Measurements from ENCODE around the gene GBX1.

The GBX1 gene

GRCh38 chr7:151100921-151101320, 66.6 kb downstream of the GBX1 start:
- DNase-seq (ENCODE audit: extremely low spot score) = no peak
- POLR2A ChIA-PET = no interaction called here
- CTCF ChIA-PET = interaction anchor here (1.3 to 1.5 kb wide), 2 partner anchors 10 to 13 kb away, joined by 3 to 4 read pairs; no protein-coding TSS in a partner anchor
- TF ChIP-seq CTBP1 (IDR thresholded peaks at IDR 0.05; ENCODE audit: borderline replicate concordance) = no peak
- no peak for TF ChIP-seq NFRKB (IDR thresholded peaks at IDR 0.05)
- TF ChIP-seq FOXM1 (IDR thresholded peaks at IDR 0.05; ENCODE audit: borderline replicate concordance) = no peak
- TF ChIP-seq, protein P1, sequence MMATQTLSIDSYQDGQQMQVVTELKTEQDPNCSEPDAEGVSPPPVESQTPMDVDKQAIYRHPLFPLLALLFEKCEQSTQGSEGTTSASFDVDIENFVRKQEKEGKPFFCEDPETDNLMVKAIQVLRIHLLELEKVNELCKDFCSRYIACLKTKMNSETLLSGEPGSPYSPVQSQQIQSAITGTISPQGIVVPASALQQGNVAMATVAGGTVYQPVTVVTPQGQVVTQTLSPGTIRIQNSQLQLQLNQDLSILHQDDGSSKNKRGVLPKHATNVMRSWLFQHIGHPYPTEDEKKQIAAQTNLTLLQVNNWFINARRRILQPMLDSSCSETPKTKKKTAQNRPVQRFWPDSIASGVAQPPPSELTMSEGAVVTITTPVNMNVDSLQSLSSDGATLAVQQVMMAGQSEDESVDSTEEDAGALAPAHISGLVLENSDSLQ (IDR thresholded peaks at IDR 0.05) = no peak
- TF ChIP-seq TARDBP (IDR thresholded peaks at IDR 0.05) = no peak
- no peak for TF ChIP-seq BHLHE40 (IDR thresholded peaks at IDR 0.05; ENCODE audit: borderline replicate concordance)
- TF ChIP-seq HDGF (IDR thresholded peaks at IDR 0.05; ENCODE audit: borderline replicate concordance) = no peak
- no peak for TF ChIP-seq ZNF384 (IDR thresholded peaks at IDR 0.05)
- TF ChIP-seq SUZ12 (IDR thresholded peaks at IDR 0.05) = no peak
- no peak for TF ChIP-seq FOXA1 (IDR thresholded peaks at IDR 0.05)
- no peak for TF ChIP-seq L3MBTL2 (conservative IDR thresholded peaks at IDR 0.05)
- TF ChIP-seq ELF4 (IDR thresholded peaks at IDR 0.05) = no peak
- TF ChIP-seq LEF1 (IDR thresholded peaks at IDR 0.05; ENCODE audit: borderline replicate concordance) = no peak
- TF ChIP-seq SP1 (IDR thresholded peaks at IDR 0.05) = no peak
- TF ChIP-seq FOXK2 (IDR thresholded peaks at IDR 0.05) = no peak
- TF ChIP-seq ARNT (IDR thresholded peaks at IDR 0.05) = no peak

DNA sequence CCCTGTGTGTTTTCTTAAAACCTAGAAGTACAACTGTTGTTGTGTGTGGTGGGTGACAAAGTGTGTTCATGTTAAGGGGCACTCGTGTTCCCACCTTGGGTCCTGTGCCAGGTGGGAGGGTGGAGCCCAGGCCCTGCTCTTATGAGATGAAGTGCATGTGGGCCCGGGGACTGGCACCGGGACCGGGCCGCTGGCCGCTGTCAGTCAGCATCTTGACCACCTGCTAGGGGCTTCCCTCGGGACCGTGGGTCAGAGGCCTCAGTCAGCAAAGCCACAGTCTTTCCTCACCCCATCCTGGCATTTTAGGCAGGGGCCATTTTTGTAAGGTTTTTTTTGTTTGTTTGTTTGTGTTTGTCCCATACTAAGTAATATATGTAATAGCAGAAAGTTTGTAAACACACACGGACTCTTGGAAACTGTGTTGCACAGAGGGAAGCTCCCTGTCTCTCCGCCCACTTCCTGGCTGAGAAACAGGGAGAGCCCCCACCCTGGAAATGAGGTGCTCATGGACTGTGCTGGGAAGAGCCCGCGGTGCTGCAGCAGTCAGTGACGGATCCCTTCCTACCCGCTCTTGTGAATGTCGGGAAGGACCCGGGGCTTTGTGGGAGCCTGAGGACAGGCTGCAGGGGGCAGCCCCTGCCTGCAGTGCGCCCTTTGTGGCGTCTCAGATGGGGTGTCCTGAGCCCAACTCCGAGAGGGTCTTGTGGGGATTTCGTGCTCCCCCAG, 67.8 kb downstream of the GBX1 start:
- CTCF ChIA-PET = no interaction called here
- POLR2A ChIA-PET = no interaction called here
- no peak for DNase-seq (ENCODE audit: extremely low spot score)
- no peak for TF ChIP-seq SUZ12 (IDR thresholded peaks at IDR 0.05)
- TF ChIP-seq FOXK2 (IDR thresholded peaks at IDR 0.05) = no peak
- no peak for TF ChIP-seq NFRKB (IDR thresholded peaks at IDR 0.05)
- TF ChIP-seq ARNT (IDR thresholded peaks at IDR 0.05) = no peak
- TF ChIP-seq, protein P1 (IDR thresholded peaks at IDR 0.05) = no peak
- TF ChIP-seq HDGF (IDR thresholded peaks at IDR 0.05; ENCODE audit: borderline replicate concordance) = no peak
- no peak for TF ChIP-seq FOXA1 (IDR thresholded peaks at IDR 0.05)
- TF ChIP-seq CTBP1 (IDR thresholded peaks at IDR 0.05; ENCODE audit: borderline replicate concordance) = no peak
- no peak for TF ChIP-seq FOXM1 (IDR thresholded peaks at IDR 0.05; ENCODE audit: borderline replicate concordance)
- no peak for TF ChIP-seq LEF1 (IDR thresholded peaks at IDR 0.05; ENCODE audit: borderline replicate concordance)

Data from HEK293T (cell line).